WTC11 (cell line): ENCODE measurements around the gene CARS1. TPM values are rescaled to one million over a fixed set of nuclear protein-coding genes. Genes with fewer than 3 reads are reported as not detected.

Experiments
- ATAC-seq: fragments of 200-7000 bp; cut with Tn5 transposase; 2 replicates; pipeline ENCODE4 v1.10.0; 2021; ENCODE audit warnings: mild to moderate bottlenecking, moderate library complexity
- CTCF ChIA-PET: fragments of 300-600 bp; sonication (Branson Sonifier 250); formaldehyde crosslinking; loops from one replicate; lab custom pipeline; 2021; ENCODE audit warnings: antibody characterized with exemption; lab: Charles Lee
- POLR2A ChIA-PET: fragments of 350-600 bp; sonication (Branson Sonifier 250); formaldehyde crosslinking; loops from one replicate; lab custom pipeline; 2021; ENCODE audit warnings: antibody characterized with exemption; lab: Charles Lee
- DNase-seq: peaks from one replicate; pipeline ENCODE4 v3.0.0; 2021; ENCODE audit warnings: low spot score
- H3K27ac Mint-ChIP-seq: 2 replicates; pipeline ENCODE4 v1.8.0; 2021; ENCODE audit warnings: mixed read lengths
- H3K27me3 Mint-ChIP-seq: 2 replicates; pipeline ENCODE4 v1.8.0; 2021; ENCODE audit warnings: low read depth, mild to moderate bottlenecking, moderate library complexity, mixed read lengths
- H3K36me3 Mint-ChIP-seq: 2 replicates; pipeline ENCODE4 v1.8.0; 2021; ENCODE audit warnings: mixed read lengths
- H3K4me1 Mint-ChIP-seq: 2 replicates; pipeline ENCODE4 v1.8.0; 2022; ENCODE audit warnings: mixed read lengths
- H3K4me3 Mint-ChIP-seq: 2 replicates; pipeline ENCODE4 v1.8.0; 2021; ENCODE audit warnings: mild to moderate bottlenecking, moderate library complexity, mixed read lengths
- H3K9me3 Mint-ChIP-seq: 2 replicates; pipeline ENCODE4 v1.8.0; 2021; ENCODE audit warnings: mixed read lengths
- ATF1 ChIP-seq: sonication (generic); formaldehyde crosslinking; IDR thresholded peaks from 2 replicates; pipeline ENCODE4 v1.8.1; 2023; ENCODE audit warnings: mild to moderate bottlenecking, moderate library complexity, missing genetic modification reagents
- EMX1 ChIP-seq: fragments of 250-450 bp; sonication (Bioruptor Pico); IDR thresholded peaks from 2 replicates; pipeline ENCODE4 v1.8.0; 2021; ENCODE audit warnings: mild to moderate bottlenecking
- ESRRA ChIP-seq: sonication (generic); formaldehyde crosslinking; IDR thresholded peaks from 2 replicates; pipeline ENCODE4 v1.8.1; 2022; ENCODE audit warnings: mild to moderate bottlenecking, missing genetic modification reagents, borderline replicate concordance
- KAT7 ChIP-seq: sonication (generic); formaldehyde crosslinking; IDR thresholded peaks from 2 replicates; pipeline ENCODE4 v1.8.1; 2023; ENCODE audit warnings: missing genetic modification reagents, mild to moderate bottlenecking, borderline replicate concordance
- NR1H2 ChIP-seq: sonication (generic); formaldehyde crosslinking; IDR thresholded peaks from 2 replicates; pipeline ENCODE4 v1.9.0; 2021; ENCODE audit warnings: mild to moderate bottlenecking, moderate library complexity, missing genetic modification reagents
- SMAD4 ChIP-seq: sonication (generic); formaldehyde crosslinking; IDR thresholded peaks from 2 replicates; pipeline ENCODE4 v1.8.0; 2022; ENCODE audit warnings: mild to moderate bottlenecking, missing genetic modification reagents
- SOX15 ChIP-seq: fragments of 250-450 bp; sonication (Bioruptor Pico); IDR thresholded peaks from 2 replicates; pipeline ENCODE4 v1.9.0; 2021; ENCODE audit warnings: mild to moderate bottlenecking
- TCF7 ChIP-seq: sonication (generic); formaldehyde crosslinking; IDR thresholded peaks from 2 replicates; pipeline ENCODE4 v1.8.0; 2022; ENCODE audit warnings: mild to moderate bottlenecking, low read depth, missing genetic modification reagents, moderate library complexity
- TEAD1 ChIP-seq: sonication (generic); formaldehyde crosslinking; IDR thresholded peaks from 2 replicates; pipeline ENCODE4 v1.8.0; 2022; ENCODE audit warnings: mild to moderate bottlenecking, missing genetic modification reagents
- ZNF416 ChIP-seq: fragments of 250-450 bp; sonication (Bioruptor Pico); IDR thresholded peaks from 2 replicates; pipeline ENCODE4 v1.9.0; 2021; ENCODE audit warnings: mild to moderate bottlenecking, inconsistent platforms
- ZNF423 ChIP-seq: fragments of 250-450 bp; sonication (Bioruptor Pico); IDR thresholded peaks from 2 replicates; pipeline ENCODE4 v2.1.2; 2022; ENCODE audit warnings: mild to moderate bottlenecking, moderate library complexity
- total RNA-seq: library from RNA; stranded (reverse); gene quantifications from 3 replicates; pipeline ENCODE4 v1.2.3, GENCODE V29; 2021
- TF ChIP-seq, protein P1 (sequence below): sonication (generic); formaldehyde crosslinking; IDR thresholded peaks from 2 replicates; pipeline ENCODE4 v1.8.1; 2022; ENCODE audit warnings: low read depth, missing genetic modification reagents, borderline replicate concordance
- TF ChIP-seq, protein P2 (sequence below): fragments of 250-450 bp; sonication (Bioruptor Pico); IDR thresholded peaks from 2 replicates; pipeline ENCODE4 v2.1.2; 2022; ENCODE audit warnings: mild to moderate bottlenecking, moderate library complexity
- TF ChIP-seq, protein P3 (sequence below): sonication (generic); formaldehyde crosslinking; IDR thresholded peaks from 2 replicates; pipeline ENCODE4 v1.8.0; 2022; ENCODE audit warnings: mild to moderate bottlenecking, missing genetic modification reagents
- TF ChIP-seq, protein P4 (sequence below): fragments of 250-450 bp; sonication (Bioruptor Pico); IDR thresholded peaks from 2 replicates; pipeline ENCODE4 v1.9.0; 2021; ENCODE audit warnings: mild to moderate bottlenecking
- TF ChIP-seq, protein P5 (sequence below): sonication (generic); formaldehyde crosslinking; IDR thresholded peaks from 2 replicates; pipeline ENCODE4 v1.8.0; 2023; ENCODE audit warnings: missing genetic modification reagents, mild to moderate bottlenecking, borderline replicate concordance
- TF ChIP-seq, protein P6 (sequence below): sonication (generic); formaldehyde crosslinking; IDR thresholded peaks from 2 replicates; pipeline ENCODE4 v1.8.0; 2023; ENCODE audit warnings: missing genetic modification reagents
- TF ChIP-seq, protein P7 (sequence below): sonication (generic); formaldehyde crosslinking; IDR thresholded peaks from 2 replicates; pipeline ENCODE4 v1.8.1; 2022; ENCODE audit warnings: mild to moderate bottlenecking, missing genetic modification reagents, moderate library complexity, borderline replicate concordance
- TF ChIP-seq, protein P8 (sequence below): fragments of 250-450 bp; sonication (Bioruptor Pico); IDR thresholded peaks from 2 replicates; pipeline ENCODE4 v1.9.0; 2021; ENCODE audit warnings: mild to moderate bottlenecking
- TF ChIP-seq, protein P9 (sequence below): sonication (generic); formaldehyde crosslinking; IDR thresholded peaks from 2 replicates; pipeline ENCODE4 v1.8.0; 2022; ENCODE audit warnings: mild to moderate bottlenecking, missing genetic modification reagents
- TF ChIP-seq, protein P10 (sequence below): fragments of 200-600 bp; IDR thresholded peaks from 2 replicates; pipeline ENCODE4 v1.8.0; 2022; ENCODE audit warnings: antibody characterized with exemption

CARS1 gene
- total RNA-seq, 1 experiment from 2014 or later = 92.0 TPM

DNA sequence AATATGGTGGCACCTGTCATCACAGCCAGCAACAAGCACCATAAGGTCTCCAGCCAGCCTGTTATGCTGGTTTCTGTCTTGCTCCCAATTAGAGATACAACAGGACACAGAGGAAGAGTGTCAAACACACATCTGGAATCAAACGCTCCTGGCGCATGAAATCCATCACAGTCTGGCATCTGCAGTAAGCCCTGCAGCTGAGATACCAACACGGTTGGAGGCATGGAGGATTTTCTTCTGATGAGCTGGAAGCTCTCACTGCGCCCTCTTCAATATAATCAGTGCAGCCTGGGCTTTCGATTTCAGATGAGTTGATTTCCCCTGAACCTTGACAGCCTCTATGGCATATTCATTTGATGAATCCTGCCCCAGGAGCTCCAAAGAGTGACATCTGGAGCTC lies 27.8 kb upstream of the CARS1 start (continued):
- TF ChIP-seq, protein P1, sequence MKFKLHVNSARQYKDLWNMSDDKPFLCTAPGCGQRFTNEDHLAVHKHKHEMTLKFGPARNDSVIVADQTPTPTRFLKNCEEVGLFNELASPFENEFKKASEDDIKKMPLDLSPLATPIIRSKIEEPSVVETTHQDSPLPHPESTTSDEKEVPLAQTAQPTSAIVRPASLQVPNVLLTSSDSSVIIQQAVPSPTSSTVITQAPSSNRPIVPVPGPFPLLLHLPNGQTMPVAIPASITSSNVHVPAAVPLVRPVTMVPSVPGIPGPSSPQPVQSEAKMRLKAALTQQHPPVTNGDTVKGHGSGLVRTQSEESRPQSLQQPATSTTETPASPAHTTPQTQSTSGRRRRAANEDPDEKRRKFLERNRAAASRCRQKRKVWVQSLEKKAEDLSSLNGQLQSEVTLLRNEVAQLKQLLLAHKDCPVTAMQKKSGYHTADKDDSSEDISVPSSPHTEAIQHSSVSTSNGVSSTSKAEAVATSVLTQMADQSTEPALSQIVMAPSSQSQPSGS (CRISPR knock-in tag) = no peak
- TF ChIP-seq TCF7 (CRISPR knock-in tag) (no peak), ZNF416 (CRISPR knock-in tag) (no peak), ESRRA (CRISPR knock-in tag) (no peak), ZNF423 (CRISPR knock-in tag) (no peak)
- TF ChIP-seq, protein P2, sequence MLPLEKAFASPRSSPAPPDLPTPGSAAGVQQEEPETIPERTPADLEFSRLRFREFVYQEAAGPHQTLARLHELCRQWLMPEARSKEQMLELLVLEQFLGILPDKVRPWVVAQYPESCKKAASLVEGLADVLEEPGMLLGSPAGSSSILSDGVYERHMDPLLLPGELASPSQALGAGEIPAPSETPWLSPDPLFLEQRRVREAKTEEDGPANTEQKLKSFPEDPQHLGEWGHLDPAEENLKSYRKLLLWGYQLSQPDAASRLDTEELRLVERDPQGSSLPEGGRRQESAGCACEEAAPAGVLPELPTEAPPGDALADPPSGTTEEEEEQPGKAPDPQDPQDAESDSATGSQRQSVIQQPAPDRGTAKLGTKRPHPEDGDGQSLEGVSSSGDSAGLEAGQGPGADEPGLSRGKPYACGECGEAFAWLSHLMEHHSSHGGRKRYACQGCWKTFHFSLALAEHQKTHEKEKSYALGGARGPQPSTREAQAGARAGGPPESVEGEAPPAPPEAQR (CRISPR knock-in tag) = no peak
- TF ChIP-seq, protein P3, sequence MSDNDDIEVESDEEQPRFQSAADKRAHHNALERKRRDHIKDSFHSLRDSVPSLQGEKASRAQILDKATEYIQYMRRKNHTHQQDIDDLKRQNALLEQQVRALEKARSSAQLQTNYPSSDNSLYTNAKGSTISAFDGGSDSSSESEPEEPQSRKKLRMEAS (CRISPR knock-in tag) = no peak
- TF ChIP-seq, protein P4, sequence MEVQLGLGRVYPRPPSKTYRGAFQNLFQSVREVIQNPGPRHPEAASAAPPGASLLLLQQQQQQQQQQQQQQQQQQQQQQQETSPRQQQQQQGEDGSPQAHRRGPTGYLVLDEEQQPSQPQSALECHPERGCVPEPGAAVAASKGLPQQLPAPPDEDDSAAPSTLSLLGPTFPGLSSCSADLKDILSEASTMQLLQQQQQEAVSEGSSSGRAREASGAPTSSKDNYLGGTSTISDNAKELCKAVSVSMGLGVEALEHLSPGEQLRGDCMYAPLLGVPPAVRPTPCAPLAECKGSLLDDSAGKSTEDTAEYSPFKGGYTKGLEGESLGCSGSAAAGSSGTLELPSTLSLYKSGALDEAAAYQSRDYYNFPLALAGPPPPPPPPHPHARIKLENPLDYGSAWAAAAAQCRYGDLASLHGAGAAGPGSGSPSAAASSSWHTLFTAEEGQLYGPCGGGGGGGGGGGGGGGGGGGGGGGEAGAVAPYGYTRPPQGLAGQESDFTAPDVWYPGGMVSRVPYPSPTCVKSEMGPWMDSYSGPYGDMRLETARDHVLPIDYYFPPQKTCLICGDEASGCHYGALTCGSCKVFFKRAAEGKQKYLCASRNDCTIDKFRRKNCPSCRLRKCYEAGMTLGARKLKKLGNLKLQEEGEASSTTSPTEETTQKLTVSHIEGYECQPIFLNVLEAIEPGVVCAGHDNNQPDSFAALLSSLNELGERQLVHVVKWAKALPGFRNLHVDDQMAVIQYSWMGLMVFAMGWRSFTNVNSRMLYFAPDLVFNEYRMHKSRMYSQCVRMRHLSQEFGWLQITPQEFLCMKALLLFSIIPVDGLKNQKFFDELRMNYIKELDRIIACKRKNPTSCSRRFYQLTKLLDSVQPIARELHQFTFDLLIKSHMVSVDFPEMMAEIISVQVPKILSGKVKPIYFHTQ (CRISPR knock-in tag) = no peak

DNA sequence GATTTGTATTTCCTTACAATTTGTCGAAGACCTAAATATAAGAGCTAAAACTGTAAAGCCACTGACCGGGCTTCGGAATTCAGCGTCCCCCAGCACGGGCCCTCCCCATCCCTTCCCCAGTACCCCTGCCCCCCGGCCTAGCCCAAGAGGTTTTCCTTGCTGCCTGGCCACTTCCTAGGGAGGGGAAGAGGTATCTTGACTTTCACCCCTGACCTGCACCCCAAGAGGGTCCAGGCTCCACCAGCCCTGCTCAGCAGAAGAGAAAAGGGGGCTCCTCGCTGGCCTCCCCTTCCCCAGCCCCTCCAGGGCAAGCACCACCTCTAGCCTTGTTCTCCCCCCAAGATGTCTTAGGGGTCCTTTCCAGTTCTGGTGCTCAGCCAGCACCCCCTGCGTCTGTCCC lies 26.1 kb upstream of the CARS1 start:
- ATAC-seq (no peak), DNase-seq (no peak)
- H3K4me1 Mint-ChIP-seq = no peaks in the 10 kb centered on the region
- ChIA-PET POLR2A (no interaction called here), CTCF (no interaction called here)
- H3K27ac Mint-ChIP-seq = no peak overlapping the region
- H3K27me3 Mint-ChIP-seq = peaks cover 6% of the 10 kb centered on the region; the same call in 1 of the 2 replicates
- no peaks in the 10 kb centered on the region for H3K9me3 Mint-ChIP-seq
- no peak for TF ChIP-seq SMAD4
- TF ChIP-seq, protein P5, sequence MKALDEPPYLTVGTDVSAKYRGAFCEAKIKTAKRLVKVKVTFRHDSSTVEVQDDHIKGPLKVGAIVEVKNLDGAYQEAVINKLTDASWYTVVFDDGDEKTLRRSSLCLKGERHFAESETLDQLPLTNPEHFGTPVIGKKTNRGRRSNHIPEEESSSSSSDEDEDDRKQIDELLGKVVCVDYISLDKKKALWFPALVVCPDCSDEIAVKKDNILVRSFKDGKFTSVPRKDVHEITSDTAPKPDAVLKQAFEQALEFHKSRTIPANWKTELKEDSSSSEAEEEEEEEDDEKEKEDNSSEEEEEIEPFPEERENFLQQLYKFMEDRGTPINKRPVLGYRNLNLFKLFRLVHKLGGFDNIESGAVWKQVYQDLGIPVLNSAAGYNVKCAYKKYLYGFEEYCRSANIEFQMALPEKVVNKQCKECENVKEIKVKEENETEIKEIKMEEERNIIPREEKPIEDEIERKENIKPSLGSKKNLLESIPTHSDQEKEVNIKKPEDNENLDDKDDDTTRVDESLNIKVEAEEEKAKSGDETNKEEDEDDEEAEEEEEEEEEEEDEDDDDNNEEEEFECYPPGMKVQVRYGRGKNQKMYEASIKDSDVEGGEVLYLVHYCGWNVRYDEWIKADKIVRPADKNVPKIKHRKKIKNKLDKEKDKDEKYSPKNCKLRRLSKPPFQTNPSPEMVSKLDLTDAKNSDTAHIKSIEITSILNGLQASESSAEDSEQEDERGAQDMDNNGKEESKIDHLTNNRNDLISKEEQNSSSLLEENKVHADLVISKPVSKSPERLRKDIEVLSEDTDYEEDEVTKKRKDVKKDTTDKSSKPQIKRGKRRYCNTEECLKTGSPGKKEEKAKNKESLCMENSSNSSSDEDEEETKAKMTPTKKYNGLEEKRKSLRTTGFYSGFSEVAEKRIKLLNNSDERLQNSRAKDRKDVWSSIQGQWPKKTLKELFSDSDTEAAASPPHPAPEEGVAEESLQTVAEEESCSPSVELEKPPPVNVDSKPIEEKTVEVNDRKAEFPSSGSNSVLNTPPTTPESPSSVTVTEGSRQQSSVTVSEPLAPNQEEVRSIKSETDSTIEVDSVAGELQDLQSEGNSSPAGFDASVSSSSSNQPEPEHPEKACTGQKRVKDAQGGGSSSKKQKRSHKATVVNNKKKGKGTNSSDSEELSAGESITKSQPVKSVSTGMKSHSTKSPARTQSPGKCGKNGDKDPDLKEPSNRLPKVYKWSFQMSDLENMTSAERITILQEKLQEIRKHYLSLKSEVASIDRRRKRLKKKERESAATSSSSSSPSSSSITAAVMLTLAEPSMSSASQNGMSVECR (CRISPR knock-in tag) = no peak
- TF ChIP-seq TEAD1 (CRISPR knock-in tag) = no peak
- TF ChIP-seq ATF1 (CRISPR knock-in tag) = no peak
- TF ChIP-seq EMX1 (CRISPR knock-in tag) = no peak
- no peak for TF ChIP-seq SOX15 (CRISPR knock-in tag)
- TF ChIP-seq, protein P6, sequence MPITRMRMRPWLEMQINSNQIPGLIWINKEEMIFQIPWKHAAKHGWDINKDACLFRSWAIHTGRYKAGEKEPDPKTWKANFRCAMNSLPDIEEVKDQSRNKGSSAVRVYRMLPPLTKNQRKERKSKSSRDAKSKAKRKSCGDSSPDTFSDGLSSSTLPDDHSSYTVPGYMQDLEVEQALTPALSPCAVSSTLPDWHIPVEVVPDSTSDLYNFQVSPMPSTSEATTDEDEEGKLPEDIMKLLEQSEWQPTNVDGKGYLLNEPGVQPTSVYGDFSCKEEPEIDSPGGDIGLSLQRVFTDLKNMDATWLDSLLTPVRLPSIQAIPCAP (CRISPR knock-in tag) = no peak
- TF ChIP-seq, protein P7, sequence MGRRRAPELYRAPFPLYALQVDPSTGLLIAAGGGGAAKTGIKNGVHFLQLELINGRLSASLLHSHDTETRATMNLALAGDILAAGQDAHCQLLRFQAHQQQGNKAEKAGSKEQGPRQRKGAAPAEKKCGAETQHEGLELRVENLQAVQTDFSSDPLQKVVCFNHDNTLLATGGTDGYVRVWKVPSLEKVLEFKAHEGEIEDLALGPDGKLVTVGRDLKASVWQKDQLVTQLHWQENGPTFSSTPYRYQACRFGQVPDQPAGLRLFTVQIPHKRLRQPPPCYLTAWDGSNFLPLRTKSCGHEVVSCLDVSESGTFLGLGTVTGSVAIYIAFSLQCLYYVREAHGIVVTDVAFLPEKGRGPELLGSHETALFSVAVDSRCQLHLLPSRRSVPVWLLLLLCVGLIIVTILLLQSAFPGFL = no peak
- TF ChIP-seq, protein P8, sequence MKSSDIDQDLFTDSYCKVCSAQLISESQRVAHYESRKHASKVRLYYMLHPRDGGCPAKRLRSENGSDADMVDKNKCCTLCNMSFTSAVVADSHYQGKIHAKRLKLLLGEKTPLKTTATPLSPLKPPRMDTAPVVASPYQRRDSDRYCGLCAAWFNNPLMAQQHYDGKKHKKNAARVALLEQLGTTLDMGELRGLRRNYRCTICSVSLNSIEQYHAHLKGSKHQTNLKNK (CRISPR knock-in tag) = no peak
- TF ChIP-seq, protein P9, sequence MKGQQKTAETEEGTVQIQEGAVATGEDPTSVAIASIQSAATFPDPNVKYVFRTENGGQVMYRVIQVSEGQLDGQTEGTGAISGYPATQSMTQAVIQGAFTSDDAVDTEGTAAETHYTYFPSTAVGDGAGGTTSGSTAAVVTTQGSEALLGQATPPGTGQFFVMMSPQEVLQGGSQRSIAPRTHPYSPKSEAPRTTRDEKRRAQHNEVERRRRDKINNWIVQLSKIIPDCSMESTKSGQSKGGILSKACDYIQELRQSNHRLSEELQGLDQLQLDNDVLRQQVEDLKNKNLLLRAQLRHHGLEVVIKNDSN (CRISPR knock-in tag) = no peak
- TF ChIP-seq, protein P10, sequence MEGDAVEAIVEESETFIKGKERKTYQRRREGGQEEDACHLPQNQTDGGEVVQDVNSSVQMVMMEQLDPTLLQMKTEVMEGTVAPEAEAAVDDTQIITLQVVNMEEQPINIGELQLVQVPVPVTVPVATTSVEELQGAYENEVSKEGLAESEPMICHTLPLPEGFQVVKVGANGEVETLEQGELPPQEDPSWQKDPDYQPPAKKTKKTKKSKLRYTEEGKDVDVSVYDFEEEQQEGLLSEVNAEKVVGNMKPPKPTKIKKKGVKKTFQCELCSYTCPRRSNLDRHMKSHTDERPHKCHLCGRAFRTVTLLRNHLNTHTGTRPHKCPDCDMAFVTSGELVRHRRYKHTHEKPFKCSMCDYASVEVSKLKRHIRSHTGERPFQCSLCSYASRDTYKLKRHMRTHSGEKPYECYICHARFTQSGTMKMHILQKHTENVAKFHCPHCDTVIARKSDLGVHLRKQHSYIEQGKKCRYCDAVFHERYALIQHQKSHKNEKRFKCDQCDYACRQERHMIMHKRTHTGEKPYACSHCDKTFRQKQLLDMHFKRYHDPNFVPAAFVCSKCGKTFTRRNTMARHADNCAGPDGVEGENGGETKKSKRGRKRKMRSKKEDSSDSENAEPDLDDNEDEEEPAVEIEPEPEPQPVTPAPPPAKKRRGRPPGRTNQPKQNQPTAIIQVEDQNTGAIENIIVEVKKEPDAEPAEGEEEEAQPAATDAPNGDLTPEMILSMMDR = no peak
- TF ChIP-seq KAT7 (CRISPR knock-in tag) = no peak
- no peak for TF ChIP-seq NR1H2 (CRISPR knock-in tag)
- H3K36me3 Mint-ChIP-seq = no peaks in the 10 kb centered on the region
- no peak overlapping the region for H3K4me3 Mint-ChIP-seq
